Ammon's horn (tissue), 1 donor: Measurements from ENCODE around the gene SELENBP1.
A peak's percentile ranks its signal among the peaks of the same experiment; 100 is the strongest.
"Not testable (repeated sequence)": the region's sequence is repeated elsewhere in the genome, so short reads cannot be mapped to it uniquely, and the experiment has no call there.

Experiments used
- DNase-seq: peaks from one replicate; pipeline ENCODE4 v3.0.0-alpha.2; 2016; ENCODE audit warnings: low spot score

The SELENBP1 gene

DNA sequence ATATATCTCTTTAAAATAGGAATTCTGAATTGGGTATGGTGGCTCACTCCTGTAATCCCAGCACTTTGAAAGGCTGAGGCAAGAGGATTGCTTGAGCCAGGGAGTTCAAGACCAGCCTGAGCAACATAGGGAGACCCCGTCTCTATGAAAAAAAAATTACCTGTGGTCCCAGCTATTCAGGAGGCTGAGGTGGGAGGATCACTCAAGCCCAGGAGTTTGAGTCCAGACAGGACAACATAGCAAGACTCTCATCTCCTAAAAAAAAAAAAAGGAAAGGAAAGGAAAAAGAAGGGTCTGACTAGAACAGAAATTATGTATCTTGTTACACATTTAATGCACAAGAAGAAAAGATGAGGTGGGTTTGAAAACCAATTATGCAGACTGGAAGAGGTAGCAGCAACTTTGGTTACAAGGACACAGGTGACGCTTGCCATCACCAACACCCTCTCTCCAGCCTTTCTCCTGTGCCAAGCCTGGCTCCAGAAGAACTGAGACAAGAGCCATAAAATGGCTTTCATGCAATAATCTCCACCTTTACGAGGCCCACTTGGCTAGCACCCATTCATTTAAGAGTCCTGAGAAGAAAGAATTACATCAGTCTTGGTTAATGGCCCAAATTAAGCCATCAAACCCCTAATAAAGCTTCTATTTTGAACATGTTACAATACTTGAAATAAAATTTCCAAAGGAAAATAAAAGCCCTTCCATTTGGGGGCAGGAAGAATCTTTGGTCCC is 4.8 kb upstream of the SELENBP1 start:
- DNase-seq = no peak

DNA sequence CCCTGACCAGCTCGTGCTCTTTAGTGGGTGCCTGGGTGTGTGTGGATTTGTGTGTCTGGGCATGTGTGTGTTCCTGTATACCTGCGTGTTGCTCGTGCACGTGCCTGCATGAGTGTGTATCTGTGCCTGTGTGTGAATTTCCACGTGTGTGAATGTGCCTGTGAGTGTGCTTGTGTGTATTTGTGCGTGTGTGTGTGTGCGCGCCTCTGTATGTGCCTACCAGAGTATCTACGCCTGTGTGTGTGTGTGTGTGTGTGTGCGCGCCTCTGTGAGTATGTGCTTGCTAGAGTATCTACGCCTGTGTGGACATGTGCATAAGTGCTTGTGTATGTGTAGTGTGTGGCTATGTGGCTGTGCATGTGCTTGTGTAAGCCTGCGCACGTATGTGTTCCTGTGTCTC is 691 bp upstream of the SELENBP1 start:
- DNase-seq = no peak

DNA sequence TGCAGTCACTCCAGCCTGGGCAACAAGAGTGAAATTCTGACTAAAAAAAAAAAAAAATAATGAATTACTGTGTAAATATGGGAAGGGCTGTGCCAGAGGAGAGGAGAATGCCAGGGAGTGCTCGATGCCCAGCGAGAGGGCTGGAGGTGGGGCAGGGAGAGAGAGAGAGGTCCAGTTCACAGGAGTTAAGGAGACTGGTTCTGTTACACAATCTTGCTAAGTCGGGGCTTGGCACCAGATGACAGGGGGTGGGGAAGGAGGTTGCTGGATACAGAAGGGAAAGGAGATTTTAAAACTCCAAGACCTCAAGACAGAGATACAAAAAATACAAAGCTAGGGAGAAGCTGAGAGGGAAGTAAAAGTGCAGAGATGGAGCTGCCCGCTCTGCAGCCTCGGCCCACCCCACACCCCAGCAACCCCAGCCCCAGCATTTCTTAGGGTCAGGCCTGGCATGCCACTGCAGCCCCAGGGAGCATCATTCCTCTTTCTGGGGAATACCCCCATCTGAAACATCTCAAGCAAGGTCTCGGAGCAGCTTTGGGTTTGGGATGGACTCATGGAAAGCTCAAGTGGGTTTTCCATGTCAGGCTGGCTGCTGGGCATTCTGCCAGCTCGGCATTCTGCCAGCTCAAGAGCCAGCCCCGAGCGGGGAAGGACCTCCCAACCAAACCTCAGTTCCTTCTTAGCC is 991 bp downstream of the SELENBP1 start:
- peak; percentile 70 for DNase-seq

- DNase-seq = peak; percentile 34
Observed at GRCh38 chr1:151370211-151370911, 2.1 kb downstream of the SELENBP1 start.

GRCh38 chr1:151369621-151370048 is 2.9 kb downstream of the SELENBP1 start:
- no peak for DNase-seq

DNA sequence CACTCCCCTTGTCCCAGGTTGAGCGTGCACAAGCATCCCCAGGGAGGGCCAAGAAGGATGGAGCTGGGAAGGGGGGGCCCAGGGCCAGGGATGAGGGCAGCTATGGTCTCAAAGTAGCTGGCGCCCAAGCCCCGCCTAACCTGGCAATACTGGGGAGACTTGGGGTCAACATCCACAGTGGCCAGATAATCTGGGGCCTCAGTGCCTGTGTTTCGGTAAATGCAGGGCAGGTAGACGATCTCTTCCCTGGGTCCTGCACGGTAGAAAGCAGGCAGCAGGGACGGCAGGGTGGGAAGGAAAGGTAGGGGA is 3.2 kb downstream of the SELENBP1 start:
- DNase-seq = no peak

DNA sequence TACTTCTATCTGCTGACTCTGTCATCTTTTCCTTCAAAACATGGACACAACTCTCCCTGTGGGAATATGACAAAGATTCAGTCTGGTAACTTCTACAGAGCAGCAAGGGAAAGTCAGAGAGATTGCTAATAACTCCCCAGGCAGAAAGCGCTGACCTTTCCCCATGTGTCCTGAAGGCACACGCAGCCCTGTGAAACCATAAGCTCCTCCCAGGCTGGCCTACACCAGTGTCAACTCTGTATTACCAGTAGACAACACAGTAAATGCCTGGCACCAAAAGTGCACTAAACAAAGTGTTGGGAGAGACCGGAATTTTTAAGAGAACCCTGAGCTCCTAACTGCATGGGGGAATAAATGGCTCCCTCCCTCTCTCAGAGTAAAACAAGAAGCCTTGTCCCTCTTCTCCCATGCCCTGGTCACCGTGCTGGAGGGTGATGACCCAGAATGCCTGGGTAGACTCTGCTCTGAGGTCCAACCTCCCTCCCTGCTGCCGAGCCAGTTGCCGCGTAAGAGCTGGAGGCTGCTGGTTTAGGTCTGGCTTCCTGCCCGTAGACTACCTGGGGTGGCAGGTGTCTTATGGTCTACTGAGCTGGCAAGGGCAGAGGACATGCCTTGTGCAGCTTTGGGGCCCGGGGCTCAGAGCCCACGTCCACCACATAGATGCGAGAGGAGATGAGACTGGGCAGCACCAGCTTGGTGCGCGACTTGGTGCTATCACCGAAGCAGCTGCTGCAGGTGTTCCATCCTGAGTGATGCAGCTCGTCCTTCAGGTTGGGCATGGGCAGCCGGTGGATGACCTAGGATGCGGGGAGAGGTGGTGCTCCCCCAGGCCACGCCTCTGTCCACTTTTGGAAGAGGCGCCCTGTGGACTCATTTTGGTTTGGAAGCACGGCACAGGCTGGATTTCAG is 3.9 kb downstream of the SELENBP1 start:
- DNase-seq = no peak

- peak; percentile 17 for DNase-seq
Observed at GRCh38 chr1:151367658-151368392, 4.7 kb downstream of the SELENBP1 start.

- DNase-seq = no peak
Observed at GRCh38 chr1:151364996-151365395, 7.5 kb downstream of the SELENBP1 start.

- no peak for DNase-seq
Observed at GRCh38 chr1:151362308-151363155, 10.0 kb downstream of the SELENBP1 start.

GRCh38 chr1:151361883-151362282 is 10.6 kb downstream of the SELENBP1 start:
- no peak for DNase-seq

GRCh38 chr1:151356696-151357095 is 15.8 kb downstream of the SELENBP1 start:
- DNase-seq = no peak

DNA sequence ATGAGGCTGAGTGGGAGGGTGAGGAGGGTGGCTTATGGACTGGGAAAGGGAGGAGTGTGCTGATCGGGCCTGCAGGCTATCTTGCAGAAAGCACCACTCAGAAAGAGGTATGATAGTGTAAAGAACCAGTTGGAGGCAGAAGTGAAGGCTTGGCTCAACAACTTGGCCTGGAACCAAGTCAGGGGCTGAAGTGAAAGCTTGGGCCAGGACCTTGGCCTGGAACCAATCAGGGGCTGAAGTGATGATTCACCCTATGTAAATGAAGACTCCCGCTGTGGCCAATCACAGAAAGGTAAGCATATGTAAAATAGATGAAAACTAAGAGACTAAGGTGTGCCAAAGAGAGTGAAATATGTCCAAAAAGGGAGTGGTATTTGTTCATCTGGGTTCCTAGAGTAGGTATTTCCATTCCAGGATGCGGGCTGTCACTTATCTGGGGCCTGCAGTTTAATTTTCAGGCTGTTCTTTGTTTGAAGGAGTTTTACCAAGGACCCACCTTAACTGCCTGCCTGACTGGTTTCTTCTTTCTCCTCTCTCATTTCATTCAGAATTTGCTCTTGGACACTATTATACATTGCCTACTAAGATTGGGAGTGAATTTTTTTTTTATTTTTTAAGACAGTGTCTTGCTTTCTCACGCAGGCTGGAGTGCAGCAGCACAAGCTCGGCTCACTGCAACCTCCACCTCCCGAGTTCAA is 20.3 kb downstream of the SELENBP1 start:
- DNase-seq = no peak

GRCh38 chr1:151350323-151350722 is 22.2 kb downstream of the SELENBP1 start:
- DNase-seq = not testable (repeated sequence)

DNA sequence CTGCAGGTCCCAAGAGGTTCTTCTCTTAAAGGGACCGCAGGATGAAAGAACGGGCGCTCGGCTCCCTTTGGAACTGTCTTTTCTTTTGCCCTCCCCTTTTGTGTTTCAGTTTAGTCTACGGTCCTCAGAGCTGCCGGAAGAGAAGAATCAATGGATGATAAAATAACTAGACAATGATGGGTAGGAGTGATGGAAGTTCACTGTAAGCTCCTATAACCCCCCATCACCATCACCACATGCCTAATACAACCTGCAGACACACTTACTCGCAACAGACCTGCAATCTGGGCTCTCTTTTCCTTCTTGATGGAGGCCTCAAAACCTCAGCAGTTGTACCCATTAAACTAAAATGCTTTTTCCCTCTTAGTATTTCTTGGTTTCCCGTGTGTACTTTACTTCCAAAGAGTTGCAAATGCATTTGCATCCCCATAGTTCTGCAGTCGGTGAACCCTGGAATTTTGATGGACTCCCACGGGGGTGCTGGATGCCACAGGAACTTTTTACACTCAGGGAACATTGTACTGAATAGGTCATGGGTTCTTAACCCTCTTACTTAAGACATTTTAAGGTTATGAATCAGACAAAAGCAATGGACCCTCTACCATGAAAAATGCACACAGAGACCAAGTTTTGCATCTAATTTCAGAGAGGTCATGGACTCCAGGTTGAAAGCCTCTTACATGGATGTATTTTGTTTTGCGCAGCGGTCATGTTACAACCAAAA is 24.8 kb downstream of the SELENBP1 start:
- no peak for DNase-seq

GRCh38 chr1:151346769-151347522 is 25.6 kb downstream of the SELENBP1 start, which contains the start of gene RFX5:
Gene RFX5, minus strand, starts transcription at chr1:151347252. Its CDS starts 932 bp downstream, at chr1:151346320.
- DNase-seq = peak; percentile 98

DNA sequence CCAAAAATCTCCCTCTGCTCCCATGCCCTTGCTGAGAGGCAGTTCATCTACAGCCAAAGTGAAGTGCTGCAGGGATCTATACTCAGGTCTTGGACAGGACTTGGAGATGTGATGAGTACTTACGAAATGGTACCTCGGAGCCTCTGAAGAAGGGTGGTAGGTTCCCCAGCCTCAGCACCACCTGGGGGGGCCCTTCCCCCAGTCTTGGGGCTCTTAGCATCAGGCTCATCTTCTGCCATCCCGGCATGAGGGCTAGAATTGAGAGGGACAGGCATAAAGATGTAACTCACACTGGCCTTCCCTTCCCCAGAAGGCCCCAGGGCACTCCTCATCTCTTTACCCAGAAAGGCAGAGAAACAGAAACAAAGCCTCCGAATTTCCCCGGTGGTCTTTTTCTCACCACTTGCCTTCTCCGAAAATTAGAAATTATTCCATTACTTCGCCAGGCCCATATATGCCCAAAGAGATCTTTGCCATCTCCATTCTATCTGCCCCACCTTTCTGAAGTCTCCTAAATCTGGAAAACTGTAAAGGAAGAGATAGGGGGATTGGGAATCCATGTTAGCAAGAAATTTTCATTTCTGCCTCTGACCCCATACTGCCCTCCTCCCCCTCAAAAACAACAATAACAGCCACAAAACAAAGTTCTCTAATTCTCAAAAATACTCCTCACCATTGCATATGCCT is 26.3 kb downstream of the SELENBP1 start:
- DNase-seq = no peak

- no peak for DNase-seq
Observed at GRCh38 chr1:151344291-151344690, 28.2 kb downstream of the SELENBP1 start.
